GM12892 (cell line): ENCODE measurements around the gene FSTL3.
A peak's percentile ranks its signal among the peaks of the same experiment; 100 is the strongest.

Experiments used
- POLR2A ChIP-seq: IDR thresholded peaks from 2 replicates; pipeline ENCODE4 v1.6.1; 2011; ENCODE audit warnings: low read depth, low read length, control low read depth
- POLR2AphosphoS5 ChIP-seq: IDR thresholded peaks from 2 replicates; pipeline ENCODE4 v1.6.1; 2011; ENCODE audit warnings: low read depth, low read length, control low read depth
- TAF1 ChIP-seq: IDR thresholded peaks from 2 replicates; pipeline ENCODE4 v1.6.1; 2011; ENCODE audit warnings: low read depth, mild to moderate bottlenecking, control low read depth, low read length, borderline replicate concordance

DNA sequence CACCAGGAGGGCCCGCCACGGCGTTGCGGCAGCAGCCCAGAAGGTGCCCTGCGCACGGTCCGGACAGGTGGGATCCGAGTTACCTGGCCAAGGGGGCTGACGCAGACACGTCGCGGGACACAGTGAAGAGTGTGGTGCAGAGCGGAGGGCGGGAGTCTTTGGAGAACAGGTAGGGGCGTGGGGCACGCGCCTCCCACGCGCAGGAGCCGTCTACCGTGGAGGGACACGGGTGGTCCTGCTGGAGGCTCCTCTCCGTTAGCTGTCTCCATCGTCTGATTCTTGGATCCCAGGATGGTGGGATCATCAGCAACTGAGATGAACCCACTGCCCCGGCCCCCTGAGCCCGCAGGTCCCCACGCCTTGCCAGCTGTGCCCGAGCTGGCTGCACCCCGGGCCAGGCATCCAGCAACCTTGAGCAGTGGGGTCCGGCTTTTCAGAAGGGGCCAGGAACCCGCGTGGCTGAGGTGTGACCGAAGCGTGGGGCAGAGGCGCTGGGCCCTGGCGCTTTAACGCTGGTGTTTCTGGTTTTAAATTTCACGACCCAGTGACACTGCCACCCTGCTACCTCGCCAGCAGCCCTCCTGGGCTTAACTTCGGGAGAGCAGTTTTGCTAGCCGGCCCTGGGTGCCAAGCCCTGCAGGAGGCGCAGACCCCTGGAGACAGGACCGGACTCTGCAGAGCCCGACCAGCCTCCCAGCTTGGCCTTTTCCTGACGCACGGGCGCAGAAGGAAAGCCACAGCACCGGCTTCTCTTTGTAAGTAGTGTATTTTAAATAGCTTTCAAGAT lies 29.2 kb upstream of the FSTL3 start:
- TF ChIP-seq POLR2A = 0 out of 2 replicates have a peak, but pooled peaks have one; percentile 39
- TF ChIP-seq POLR2AphosphoS5 = no peak
- TF ChIP-seq TAF1 = no peak
